Stimulated activated CD8-positive, alpha-beta memory T cell treated with anti-CD3 and anti-CD28 coated beads, Interleukin-12 subunit alpha, Interleukin-12 subunit beta, amount 100 ng/mL, for 4 hours (primary cell): ENCODE results near the gene LACTBL1.
A peak's percentile ranks its signal among the peaks of the same experiment; 100 is the strongest.
"Not testable (repeated sequence)": the region's sequence is repeated elsewhere in the genome, so short reads cannot be mapped to it uniquely, and the experiment has no call there.

Experiments used
- DNase-seq: peaks from one replicate; pipeline ENCODE4 v3.0.0-alpha.2; 2020; ENCODE audit warnings: low read depth

Gene LACTBL1

DNA sequence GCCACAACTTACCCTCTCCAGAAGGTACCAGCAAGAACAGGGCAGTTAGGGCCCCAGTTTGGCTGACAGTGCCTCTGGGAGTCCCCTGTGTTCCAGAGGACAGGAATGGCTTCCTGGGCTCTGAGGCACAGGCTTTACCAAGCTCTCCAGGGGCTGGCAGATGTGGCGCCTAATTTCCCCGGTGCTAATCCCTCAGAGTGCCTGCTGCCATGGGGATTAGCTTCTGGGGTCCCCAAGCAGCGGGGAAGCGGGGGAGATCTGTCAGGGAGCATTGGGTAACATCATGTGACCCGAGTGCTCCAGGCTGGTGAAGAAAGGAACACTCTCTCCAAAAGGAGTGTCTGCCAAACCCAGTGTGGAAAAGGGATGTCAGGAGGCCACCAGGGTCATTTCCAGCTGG, at the start of gene LACTBL1:
TSS of gene LACTBL1 (minus strand) at position 107 of the 400 bp plus-strand sequence. CDS start 550 bp downstream, outside the sequence.
- no peak for DNase-seq

DNA sequence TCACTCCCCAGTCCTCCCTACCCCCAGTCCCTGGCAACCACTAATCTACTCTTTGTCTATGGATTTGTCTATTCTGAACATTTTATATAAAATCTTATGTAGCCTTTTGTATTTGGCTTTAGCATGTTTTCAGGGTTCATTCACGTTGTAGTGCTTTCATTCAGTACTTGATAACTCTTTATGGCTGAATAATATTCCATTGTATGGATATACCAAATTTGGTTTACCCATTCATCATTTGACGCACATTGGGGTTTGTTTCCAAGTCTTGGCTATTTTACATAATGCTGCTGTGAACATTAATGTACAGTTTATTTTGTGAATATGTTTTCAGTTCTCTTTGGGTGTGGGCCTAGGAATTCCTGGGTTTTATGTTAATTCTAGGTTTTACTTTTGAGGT, 49.2 kb upstream of the LACTBL1 start:
- DNase-seq: no peak

- no peak for DNase-seq
These were observed 48.2 kb upstream of the LACTBL1 start for GRCh38 chr1:23020706-23021405.

DNA sequence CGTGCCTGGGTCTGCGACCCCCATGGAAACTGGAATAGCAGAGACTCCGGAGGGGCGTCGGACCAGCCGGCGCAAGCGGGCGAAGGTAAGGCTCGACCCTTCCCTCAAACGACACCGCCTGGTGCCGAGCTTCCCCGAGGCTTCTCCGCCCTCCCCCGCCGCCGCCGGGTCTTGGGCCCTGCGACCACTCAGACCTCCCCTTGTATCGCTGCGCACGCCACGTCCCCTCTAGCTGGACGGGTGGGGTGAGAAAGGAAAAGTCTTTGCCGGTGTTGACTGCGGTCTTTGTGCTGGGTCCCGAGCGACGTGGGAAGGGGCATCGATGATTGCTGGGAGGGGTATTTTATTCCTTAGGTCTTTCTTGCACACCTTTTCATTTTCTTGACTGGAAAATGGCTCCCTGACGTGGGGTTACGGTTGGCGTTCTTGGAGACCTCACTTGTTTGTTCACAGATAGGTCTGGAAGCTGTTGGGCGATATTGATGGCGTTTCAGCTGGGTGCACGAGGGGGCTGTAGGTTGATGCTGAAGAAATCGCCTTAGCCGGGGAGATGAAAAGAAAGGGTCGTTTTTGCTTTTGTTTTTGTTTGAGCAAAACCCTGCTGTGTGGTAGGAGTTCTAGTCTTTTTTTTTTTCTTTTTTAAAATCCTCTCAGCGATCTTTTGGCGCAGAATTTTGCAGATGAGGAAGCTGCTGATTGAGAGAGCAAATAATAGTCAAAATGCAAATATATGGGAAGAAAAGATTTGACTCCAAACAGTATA, 47.4 kb upstream of the LACTBL1 start:
- DNase-seq: peak; percentile 7

GRCh38 chr1:23019094-23019862, 46.6 kb upstream of the LACTBL1 start, which contains the start of gene KDM1A:
Gene KDM1A, plus strand, starts transcription at chr1:23019468. Its CDS starts 129 bp downstream, at chr1:23019597.
- peak; percentile 91 for DNase-seq

DNA sequence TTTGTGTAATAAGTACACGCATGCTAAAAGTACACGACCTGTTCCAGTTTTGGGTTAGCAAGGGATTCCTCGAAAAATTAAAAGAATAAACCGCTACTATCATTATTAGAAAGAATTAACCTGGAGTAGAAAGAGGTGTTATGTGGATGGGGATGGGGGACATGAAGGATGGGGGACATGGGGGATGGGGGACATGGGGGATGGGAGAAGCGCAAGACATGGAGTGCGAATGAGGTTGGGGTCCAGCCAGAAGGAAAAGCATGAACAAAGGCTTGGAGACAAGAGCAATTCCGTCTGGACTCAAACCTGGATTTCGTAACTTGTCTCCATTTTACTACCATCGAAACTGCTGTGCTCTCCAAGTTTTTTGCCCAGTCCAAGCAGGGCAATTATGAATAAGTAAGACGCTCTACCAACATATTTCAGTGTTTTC, 46.0 kb upstream of the LACTBL1 start:
- no peak for DNase-seq

- no peak for DNase-seq
These were observed 41.0 kb upstream of the LACTBL1 start for GRCh38 chr1:23013657-23014056.

GRCh38 chr1:23010025-23010424, 37.4 kb upstream of the LACTBL1 start:
- DNase-seq: not testable (repeated sequence)

GRCh38 chr1:23008901-23009300, 36.2 kb upstream of the LACTBL1 start:
- no peak for DNase-seq

GRCh38 chr1:23007106-23007505, 34.4 kb upstream of the LACTBL1 start:
- DNase-seq: no peak

DNA sequence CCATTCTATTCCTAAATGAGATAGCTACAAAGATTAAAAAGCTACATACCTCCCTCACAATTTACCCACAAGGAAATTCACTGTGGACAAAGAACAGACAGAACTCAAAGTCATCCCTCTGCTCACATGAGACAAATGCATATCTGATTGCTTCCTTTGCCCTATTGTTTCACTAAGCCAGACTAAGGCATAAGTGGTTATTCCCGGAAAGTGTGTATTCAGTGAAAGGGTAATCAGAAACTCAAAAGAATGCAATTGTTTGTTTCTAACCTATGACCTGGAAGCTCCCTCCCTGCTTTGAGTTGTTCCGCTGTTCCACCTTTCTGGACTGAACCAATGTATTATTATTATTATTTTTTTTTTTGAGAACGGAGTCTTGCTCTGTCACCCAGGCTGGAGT, 32.1 kb upstream of the LACTBL1 start:
- DNase-seq: not testable (repeated sequence)

DNA sequence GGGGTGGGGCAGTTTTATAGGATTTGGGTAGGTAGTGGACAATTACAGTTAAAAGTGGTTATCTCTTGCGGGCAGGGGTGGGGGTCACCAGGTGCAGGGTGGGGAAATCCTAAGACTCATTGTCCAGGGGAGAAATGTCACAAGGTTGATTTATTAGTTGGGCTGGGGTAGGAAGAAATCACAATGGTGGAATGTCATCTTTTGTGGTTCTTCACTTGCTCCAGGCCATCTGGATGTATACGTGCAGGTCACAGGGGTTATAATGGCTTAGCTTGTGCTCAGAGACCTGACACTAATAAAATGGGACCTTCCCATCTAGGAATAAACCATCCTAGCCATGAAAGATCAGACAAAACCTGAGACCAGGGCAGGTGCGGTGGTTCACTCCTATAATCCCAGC, 31.4 kb upstream of the LACTBL1 start:
- no peak for DNase-seq

- not testable (repeated sequence) for DNase-seq
These were observed 29.6 kb upstream of the LACTBL1 start for GRCh38 chr1:23002218-23002617.

DNA sequence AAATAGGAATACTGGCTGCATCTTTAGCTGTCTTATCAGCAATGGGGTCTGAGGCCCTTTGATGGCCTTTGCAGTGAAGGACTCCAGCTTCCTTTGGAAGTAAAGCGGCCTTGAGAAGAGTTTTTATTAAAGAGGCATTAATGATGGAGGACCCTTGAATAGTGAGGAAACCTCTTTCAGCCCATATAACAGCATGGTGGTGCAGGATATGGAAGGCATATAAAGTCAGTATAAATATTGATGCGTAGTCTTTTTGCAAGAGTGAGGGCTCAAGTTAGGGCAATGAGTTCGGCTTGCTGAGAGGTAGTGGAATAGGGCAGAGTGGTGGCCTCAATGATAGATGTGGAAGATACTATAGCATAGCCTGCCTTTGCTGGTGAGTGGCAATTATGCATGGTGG, 27.5 kb upstream of the LACTBL1 start:
- not testable (repeated sequence) for DNase-seq

DNA sequence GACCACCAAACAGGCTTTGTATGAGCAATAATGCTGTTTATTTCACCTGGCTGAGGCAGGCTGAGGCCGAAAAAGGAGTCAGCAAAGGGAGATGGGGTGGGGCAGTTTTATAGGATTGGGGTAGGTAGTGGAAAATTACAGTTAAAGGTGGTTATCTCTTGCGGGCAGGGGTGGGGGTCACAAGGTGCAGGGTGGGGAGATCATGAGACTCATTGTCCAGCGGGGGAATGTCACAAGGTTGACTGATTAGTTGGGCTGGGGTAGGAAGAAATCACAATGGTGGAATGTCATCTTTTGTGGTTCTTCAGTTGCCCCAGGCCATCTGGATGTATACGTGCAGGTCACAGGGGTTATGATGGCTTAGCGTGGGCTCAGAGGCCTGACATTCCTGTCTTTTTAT, 24.9 kb upstream of the LACTBL1 start:
- DNase-seq: not testable (repeated sequence)

GRCh38 chr1:22995774-22996173, 23.1 kb upstream of the LACTBL1 start:
- no peak for DNase-seq

DNA sequence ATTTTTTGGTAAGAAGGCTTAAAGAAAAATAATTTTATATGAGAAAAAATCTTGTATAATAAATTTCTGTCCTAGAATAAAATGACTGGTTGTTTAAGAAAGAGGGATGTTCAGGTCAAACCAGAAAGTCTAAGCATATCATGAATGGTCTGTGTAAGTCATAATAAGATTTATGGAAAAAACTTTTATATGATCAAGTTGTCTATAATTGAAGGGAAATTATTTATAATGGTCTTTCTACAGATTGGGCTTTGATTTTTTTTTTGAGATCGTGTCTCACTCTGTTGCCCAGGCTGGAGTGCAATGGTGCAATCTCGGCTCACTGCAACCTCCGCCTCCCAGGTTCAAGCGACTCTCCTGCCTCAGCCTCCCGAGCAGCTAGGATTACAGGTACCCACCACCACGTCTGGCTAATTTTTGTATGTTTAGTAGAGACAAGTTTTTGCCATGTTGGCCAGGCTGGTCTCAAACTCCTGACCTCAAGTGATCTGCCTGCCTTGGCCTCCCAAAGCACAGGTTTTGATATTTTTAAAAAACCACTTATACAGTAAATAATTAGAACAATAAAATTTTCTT, 20.6 kb upstream of the LACTBL1 start:
- not testable (repeated sequence) for DNase-seq

GRCh38 chr1:22992384-22992783, 19.7 kb upstream of the LACTBL1 start:
- DNase-seq: not testable (repeated sequence)

- no peak for DNase-seq
These were observed 11.3 kb upstream of the LACTBL1 start for GRCh38 chr1:22983944-22984343.

- not testable (repeated sequence) for DNase-seq
These were observed 7.8 kb upstream of the LACTBL1 start for GRCh38 chr1:22980471-22980790.

DNA sequence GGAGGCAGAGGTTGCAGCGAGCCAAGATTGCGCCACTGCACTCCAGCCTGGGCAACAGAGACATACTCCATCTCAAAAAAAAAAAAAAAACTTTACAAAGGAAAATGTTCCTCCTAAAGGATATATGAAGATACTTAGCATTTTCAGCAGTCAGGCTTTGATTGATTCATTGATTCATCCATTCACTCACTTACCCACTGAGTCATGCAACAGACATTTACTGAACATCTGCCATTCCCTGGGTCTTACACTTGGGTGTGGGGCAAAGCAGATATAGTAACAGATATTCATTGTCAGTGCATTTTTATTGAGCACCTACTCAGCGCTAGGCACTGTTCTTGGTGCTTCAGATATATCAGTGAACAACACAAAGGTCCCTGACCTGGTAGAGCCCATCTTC, 5.6 kb upstream of the LACTBL1 start:
- DNase-seq: no peak
